Endodermal cell (in vitro differentiated cells): Measurements from ENCODE around the gene CARD14. TPM values are rescaled to one million over a fixed set of nuclear protein-coding genes. Genes with fewer than 3 reads are reported as not detected.

Experiments
- DNase-seq: peaks from one replicate; pipeline ENCODE4 v3.0.0-alpha.2; 2017
- H3K27ac ChIP-seq: 2 replicates; pipeline ENCODE4 v1.5.1; 2013; ENCODE audit warnings: mild to moderate bottlenecking, low read depth, low read length, moderate library complexity
- H3K27me3 ChIP-seq: 2 replicates; pipeline ENCODE4 v1.6.1; 2013; ENCODE audit warnings: mild to moderate bottlenecking, low read length, moderate library complexity; ENCODE audit not compliant: insufficient read depth, control insufficient read depth, poor library complexity, severe bottlenecking
- H3K36me3 ChIP-seq: 2 replicates; pipeline ENCODE4 v1.7.0; 2013; ENCODE audit warnings: mild to moderate bottlenecking, low read length, moderate library complexity; ENCODE audit not compliant: control insufficient read depth, insufficient read depth
- H3K4me1 ChIP-seq: one replicate; pipeline ENCODE4 v1.7.0; 2013; ENCODE audit warnings: low read length; ENCODE audit not compliant: control insufficient read depth, insufficient read depth
- H3K4me3 ChIP-seq: 2 replicates; pipeline ENCODE4 v1.5.1; 2013; ENCODE audit warnings: mild to moderate bottlenecking, low read length, moderate library complexity
- H3K9ac ChIP-seq: 2 replicates; pipeline ENCODE4 v1.6.1; 2013; ENCODE audit warnings: mild to moderate bottlenecking, low read length, moderate library complexity; ENCODE audit not compliant: poor library complexity, severe bottlenecking; ENCODE audit errors: extremely low read depth
- H3K9me3 ChIP-seq: 2 replicates; pipeline ENCODE4 v1.6.1; 2013; ENCODE audit warnings: mild to moderate bottlenecking, low read length, moderate library complexity; ENCODE audit not compliant: control insufficient read depth
- H3K27ac Mint-ChIP-seq: 2 replicates; pipeline ENCODE4 v1.8.0; 2020; ENCODE audit warnings: mixed read lengths
- H3K27me3 Mint-ChIP-seq: 2 replicates; pipeline ENCODE4 v1.8.0; 2021; ENCODE audit warnings: mild to moderate bottlenecking, mixed read lengths; ENCODE audit not compliant: insufficient read depth
- H3K36me3 Mint-ChIP-seq: 2 replicates; pipeline ENCODE4 v1.8.0; 2020; ENCODE audit warnings: low read depth, mixed read lengths
- H3K4me1 Mint-ChIP-seq: 2 replicates; pipeline ENCODE4 v1.8.0; 2020; ENCODE audit warnings: mixed read lengths
- H3K4me3 Mint-ChIP-seq: 2 replicates; pipeline ENCODE4 v1.8.0; 2020; ENCODE audit warnings: mild to moderate bottlenecking, moderate library complexity, mixed read lengths
- H3K9me3 Mint-ChIP-seq: 2 replicates; pipeline ENCODE4 v1.8.0; 2020; ENCODE audit warnings: mild to moderate bottlenecking, mixed read lengths
- WGBS, 2 experiments: methylation state at CpG; one replicate each; pipeline versions ENCODE4 v1.1.5 to v1.1.7; 2013; ENCODE audit warnings: missing lambda C conversion rate in 2 of 2, mixed read lengths in 1 of 2; ENCODE audit not compliant: insufficient coverage in 1 of 2, insufficient read length in 1 of 2; 5-methylcytosine and 5-hydroxymethylcytosine counted together
- total RNA-seq, 2 donors: library from RNA; stranded (reverse); fragmentation: NEBNext Ultra II Directional in 1 of 2; extraction: Animal tissue kit (Norgen Biotek cat#: 25700) in 1 of 2; gene quantifications; 2 replicates in 1 of 2; 3 replicates in 1 of 2; pipeline ENCODE4 v1.2.1, GENCODE V29; 2021
- TF ChIP-seq, protein P1 (sequence below): fragments of 200-600 bp; sonication (generic); conservative IDR thresholded peaks from 2 replicates; pipeline ENCODE4 v1.5.0; 2021; ENCODE audit warnings: antibody characterized with exemption, mild to moderate bottlenecking

CARD14 gene
- total RNA-seq, 2 donors from 2014 or later = 0.31 TPM; not detected in 1

DNA sequence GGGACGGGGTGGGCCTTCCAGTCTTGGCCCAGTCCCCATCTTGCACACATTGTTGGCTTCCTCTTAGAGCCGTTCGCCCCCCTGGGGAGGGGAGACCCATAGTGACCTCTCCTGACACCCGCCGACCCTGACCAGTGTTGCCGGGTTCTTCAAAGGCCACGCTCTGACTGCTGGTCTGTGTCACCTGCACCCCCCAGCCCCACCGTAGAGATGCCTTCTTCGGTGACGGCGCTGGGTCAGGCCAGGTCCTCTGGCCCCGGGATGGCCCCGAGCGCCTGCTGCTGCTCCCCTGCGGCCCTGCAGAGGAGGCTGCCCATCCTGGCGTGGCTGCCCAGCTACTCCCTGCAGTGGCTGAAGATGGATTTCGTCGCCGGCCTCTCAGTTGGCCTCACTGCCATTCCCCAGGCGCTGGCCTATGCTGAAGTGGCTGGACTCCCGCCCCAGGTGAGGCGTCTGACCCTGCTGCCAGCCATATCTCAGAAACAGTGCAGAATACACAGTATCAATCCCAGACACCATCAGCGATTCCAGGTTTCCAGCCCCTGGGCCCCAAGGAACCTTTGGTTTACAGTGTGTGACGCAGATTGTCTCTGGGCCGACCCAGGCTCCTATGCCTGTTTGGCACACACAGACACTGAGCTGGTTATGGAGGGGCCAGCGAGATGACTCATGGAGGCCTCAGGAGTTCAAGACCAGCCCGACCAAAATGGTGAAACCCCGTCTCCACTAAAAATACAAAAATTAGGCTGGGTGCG is 51.7 kb downstream of the CARD14 start:
- H3K36me3 ChIP-seq = peaks cover 35% of the 10 kb centered on the region
- Mint-ChIP-seq H3K36me3 (peaks cover 32% of the 10 kb centered on the region), H3K27ac (no peak overlapping the region), H3K9me3 (no peaks in the 10 kb centered on the region), H3K4me3 (peak overlapping the region; percentile 88), H3K27me3 (no peaks in the 10 kb centered on the region), H3K4me1 (peaks cover 17% of the 10 kb centered on the region)
- 91% methylated on average over 24 to 29 of the region's 29 CpGs for WGBS, 2 experiments
- TF ChIP-seq, protein P1, sequence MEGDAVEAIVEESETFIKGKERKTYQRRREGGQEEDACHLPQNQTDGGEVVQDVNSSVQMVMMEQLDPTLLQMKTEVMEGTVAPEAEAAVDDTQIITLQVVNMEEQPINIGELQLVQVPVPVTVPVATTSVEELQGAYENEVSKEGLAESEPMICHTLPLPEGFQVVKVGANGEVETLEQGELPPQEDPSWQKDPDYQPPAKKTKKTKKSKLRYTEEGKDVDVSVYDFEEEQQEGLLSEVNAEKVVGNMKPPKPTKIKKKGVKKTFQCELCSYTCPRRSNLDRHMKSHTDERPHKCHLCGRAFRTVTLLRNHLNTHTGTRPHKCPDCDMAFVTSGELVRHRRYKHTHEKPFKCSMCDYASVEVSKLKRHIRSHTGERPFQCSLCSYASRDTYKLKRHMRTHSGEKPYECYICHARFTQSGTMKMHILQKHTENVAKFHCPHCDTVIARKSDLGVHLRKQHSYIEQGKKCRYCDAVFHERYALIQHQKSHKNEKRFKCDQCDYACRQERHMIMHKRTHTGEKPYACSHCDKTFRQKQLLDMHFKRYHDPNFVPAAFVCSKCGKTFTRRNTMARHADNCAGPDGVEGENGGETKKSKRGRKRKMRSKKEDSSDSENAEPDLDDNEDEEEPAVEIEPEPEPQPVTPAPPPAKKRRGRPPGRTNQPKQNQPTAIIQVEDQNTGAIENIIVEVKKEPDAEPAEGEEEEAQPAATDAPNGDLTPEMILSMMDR = no peak
- DNase-seq = no peak
- no peaks in the 10 kb centered on the region for H3K9me3 ChIP-seq
- H3K27ac ChIP-seq = no peak overlapping the region
- H3K27me3 ChIP-seq = no peaks in the 10 kb centered on the region
- H3K4me1 ChIP-seq = no peaks in the 10 kb centered on the region
- peak overlapping the region; percentile 84 for H3K4me3 ChIP-seq
- peak overlapping the region; percentile 38 for H3K9ac ChIP-seq

DNA sequence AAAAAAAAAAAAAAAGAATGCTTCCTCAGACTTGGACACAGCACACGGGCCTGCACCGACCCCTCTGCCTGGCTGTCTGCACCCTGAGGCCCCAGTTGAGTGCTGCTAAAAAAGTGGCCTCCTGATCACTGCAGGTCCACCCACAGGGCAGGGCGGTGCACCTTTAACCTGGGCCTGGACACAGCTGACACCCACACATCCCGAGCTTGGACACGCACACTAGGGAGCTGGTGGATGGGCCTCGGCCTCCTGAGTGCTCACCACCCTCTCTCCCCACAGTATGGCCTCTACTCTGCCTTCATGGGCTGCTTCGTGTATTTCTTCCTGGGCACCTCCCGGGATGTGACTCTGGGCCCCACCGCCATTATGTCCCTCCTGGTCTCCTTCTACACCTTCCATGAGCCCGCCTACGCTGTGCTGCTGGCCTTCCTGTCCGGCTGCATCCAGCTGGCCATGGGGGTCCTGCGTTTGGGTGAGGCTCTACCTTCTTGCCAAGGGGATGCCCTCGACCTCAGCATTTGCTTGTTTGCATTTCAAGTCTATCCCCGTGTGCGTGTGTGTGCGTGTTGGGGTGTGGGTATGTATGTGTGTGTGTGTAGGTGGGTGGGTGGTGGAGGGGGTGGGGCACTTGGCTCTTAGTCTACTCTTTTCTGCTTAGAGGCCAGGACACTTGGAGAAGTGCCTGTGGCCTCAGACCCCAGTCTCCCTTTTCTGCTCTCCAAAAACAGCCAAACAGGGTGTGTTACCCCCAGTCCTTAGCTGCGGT is 52.7 kb downstream of the CARD14 start:
- H3K27me3 Mint-ChIP-seq = no peaks in the 10 kb centered on the region
- H3K4me1 ChIP-seq = no peaks in the 10 kb centered on the region
- H3K4me1 Mint-ChIP-seq = peaks cover 17% of the 10 kb centered on the region
- DNase-seq = no peak
- H3K9ac ChIP-seq = no peak overlapping the region
- WGBS, 2 experiments = 94 to 95% methylated on average over 11 to 18 of the region's 18 CpGs
- H3K27ac Mint-ChIP-seq = no peak overlapping the region
- TF ChIP-seq, protein P1 = no peak
- H3K36me3 Mint-ChIP-seq = peaks cover 27% of the 10 kb centered on the region
- H3K27ac ChIP-seq = no peak overlapping the region
- H3K36me3 ChIP-seq = peaks cover 30% of the 10 kb centered on the region
- no peaks in the 10 kb centered on the region for H3K9me3 ChIP-seq
- H3K4me3 ChIP-seq = no peak overlapping the region
- no peaks in the 10 kb centered on the region for H3K27me3 ChIP-seq
- peak overlapping the region; percentile 7 for H3K4me3 Mint-ChIP-seq
- H3K9me3 Mint-ChIP-seq = no peaks in the 10 kb centered on the region

DNA sequence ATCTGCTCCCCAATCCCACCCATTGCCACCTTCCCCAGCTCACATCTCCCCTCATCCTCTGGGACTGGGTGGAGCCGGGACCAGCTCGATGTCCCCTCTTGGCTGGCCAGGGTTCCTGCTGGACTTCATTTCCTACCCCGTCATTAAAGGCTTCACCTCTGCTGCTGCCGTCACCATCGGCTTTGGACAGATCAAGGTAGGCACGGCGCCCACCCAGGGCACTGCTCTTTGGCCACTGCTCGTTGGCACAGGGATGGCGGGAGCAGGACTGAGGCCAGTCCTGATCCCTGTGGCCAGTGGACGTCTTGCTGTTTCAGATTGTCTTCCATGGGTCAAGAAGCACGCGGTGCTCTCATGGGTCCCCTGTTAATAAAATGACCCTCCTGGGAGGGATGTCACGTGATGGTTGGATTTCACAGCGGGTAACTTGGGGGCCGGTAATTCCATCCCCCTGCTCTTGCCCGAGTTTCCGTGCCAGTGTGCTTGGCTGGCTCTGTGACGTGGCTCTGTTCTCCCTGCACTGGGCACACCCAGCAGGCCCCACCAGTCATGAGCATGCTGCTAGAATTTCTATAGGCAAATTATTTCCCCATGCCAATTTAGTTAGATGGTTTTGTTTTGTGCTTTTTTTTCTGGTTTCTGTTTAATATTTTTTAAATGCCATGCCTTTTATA is 53.4 kb downstream of the CARD14 start:
- TF ChIP-seq, protein P1 = no peak
- Mint-ChIP-seq H3K27ac (no peak overlapping the region), H3K27me3 (no peaks in the 10 kb centered on the region), H3K9me3 (no peaks in the 10 kb centered on the region), H3K36me3 (peaks cover 25% of the 10 kb centered on the region), H3K4me1 (peaks cover 17% of the 10 kb centered on the region), H3K4me3 (peak overlapping the region; percentile 7)
- Histone ChIP-seq H3K9me3 (no peaks in the 10 kb centered on the region), H3K9ac (no peak overlapping the region), H3K4me3 (no peak overlapping the region), H3K4me1 (no peaks in the 10 kb centered on the region), H3K27me3 (no peaks in the 10 kb centered on the region), H3K27ac (no peak overlapping the region), H3K36me3 (peaks cover 29% of the 10 kb centered on the region)
- no peak for DNase-seq
- 96 to 98% methylated on average over 18 of the region's 18 CpGs for WGBS, 2 experiments
